OCI-LY3 (cell line): ENCODE results near the gene CCZ1B.
"Not testable (repeated sequence)": the region's sequence is repeated elsewhere in the genome, so short reads cannot be mapped to it uniquely, and the experiment has no call there.

Experiments used
- EZH2phosphoT487 ChIP-seq: fragments of 200-600 bp; shearing (Covaris generic); IDR thresholded peaks from 2 replicates; pipeline ENCODE4 v1.6.1; 2018; ENCODE audit warnings: antibody characterized with exemption, mixed run types, low read depth
- TF ChIP-seq, protein P1 (sequence below): fragments of 200-600, 300-600 bp; sonication (generic); IDR thresholded peaks from 2 replicates; pipeline ENCODE4 v1.5.1; 2014; ENCODE audit warnings: antibody characterized with exemption, low read length, low read depth

DNA sequence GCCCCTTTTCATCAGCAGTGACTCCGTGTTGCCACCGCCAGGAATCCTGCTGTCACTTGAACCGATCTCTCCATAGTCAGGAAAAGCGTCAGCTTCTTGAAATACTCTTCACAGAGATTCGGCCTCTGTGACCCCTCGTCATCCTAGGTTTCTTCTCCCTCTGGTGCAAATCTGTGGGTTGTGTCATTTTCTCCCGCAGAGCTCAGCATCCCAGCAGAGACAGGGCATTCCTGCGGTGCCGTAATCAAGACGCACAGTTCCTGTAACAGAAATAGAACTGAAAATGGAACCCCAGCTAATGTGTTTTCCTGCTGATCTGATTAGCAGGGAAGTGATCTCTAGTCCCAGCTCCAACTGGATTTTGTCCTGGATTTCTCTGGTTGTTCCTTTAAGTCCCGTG lies 31.8 kb downstream of the CCZ1B start:
- TF ChIP-seq, protein P1, sequence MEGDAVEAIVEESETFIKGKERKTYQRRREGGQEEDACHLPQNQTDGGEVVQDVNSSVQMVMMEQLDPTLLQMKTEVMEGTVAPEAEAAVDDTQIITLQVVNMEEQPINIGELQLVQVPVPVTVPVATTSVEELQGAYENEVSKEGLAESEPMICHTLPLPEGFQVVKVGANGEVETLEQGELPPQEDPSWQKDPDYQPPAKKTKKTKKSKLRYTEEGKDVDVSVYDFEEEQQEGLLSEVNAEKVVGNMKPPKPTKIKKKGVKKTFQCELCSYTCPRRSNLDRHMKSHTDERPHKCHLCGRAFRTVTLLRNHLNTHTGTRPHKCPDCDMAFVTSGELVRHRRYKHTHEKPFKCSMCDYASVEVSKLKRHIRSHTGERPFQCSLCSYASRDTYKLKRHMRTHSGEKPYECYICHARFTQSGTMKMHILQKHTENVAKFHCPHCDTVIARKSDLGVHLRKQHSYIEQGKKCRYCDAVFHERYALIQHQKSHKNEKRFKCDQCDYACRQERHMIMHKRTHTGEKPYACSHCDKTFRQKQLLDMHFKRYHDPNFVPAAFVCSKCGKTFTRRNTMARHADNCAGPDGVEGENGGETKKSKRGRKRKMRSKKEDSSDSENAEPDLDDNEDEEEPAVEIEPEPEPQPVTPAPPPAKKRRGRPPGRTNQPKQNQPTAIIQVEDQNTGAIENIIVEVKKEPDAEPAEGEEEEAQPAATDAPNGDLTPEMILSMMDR = not testable (repeated sequence)
- TF ChIP-seq EZH2phosphoT487 = not testable (repeated sequence)
